ENCODE results near the gene SAPCD2.

The SAPCD2 gene

DNA sequence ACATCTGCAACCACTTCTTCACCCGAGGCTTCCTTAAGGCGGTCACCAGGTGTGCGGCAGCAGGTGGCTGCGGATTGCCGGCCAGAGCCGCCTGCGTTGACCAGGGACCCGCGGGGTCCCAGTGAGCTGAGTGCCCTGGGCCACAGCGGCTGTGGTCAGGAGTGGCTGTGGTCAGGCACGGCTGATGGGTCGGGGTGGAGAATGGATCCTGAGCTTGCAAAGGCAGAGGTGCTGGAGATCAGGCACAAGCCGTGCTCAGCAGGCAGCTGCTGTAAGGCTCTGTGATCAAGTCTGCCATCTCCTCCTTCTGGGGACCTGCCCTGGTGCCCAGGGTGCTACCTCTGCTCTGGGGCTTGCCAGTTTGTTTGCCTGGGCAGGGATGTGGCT lies 9.0 kb upstream of the SAPCD2 start:
- no peak for DNase-seq

DNA sequence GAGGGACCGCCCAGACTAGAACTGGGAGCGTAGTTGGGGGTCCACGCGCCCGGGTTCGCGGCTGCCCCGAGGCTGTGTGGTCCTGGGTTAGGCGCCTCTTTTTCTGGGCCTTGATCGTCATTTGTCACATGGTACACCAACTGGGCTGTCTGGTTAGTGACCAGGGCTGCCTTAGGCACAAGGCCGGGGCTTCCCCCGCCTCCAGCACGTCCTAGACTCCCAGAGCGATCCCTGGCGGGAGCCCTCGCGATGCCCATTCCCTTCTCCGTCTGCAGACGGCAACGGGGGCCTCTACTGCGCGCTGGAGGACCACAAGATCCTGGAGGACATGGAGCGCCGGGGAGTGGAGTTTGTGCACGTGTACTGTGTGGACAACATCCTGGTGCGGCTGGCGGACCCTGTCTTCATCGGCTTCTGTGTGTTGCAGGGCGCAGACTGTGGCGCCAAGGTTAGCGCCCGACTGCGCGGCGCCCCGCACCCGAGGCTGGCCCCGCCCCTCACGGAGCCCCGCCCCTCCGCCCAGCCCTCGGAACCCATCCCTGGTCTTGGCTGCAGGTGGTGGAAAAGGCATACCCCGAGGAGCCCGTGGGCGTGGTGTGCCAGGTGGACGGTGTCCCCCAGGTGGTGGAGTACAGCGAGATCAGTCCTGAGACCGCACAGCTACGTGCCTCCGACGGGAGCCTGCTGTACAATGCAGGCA lies 8.5 kb upstream of the SAPCD2 start:
- DNase-seq = no peak

DNA sequence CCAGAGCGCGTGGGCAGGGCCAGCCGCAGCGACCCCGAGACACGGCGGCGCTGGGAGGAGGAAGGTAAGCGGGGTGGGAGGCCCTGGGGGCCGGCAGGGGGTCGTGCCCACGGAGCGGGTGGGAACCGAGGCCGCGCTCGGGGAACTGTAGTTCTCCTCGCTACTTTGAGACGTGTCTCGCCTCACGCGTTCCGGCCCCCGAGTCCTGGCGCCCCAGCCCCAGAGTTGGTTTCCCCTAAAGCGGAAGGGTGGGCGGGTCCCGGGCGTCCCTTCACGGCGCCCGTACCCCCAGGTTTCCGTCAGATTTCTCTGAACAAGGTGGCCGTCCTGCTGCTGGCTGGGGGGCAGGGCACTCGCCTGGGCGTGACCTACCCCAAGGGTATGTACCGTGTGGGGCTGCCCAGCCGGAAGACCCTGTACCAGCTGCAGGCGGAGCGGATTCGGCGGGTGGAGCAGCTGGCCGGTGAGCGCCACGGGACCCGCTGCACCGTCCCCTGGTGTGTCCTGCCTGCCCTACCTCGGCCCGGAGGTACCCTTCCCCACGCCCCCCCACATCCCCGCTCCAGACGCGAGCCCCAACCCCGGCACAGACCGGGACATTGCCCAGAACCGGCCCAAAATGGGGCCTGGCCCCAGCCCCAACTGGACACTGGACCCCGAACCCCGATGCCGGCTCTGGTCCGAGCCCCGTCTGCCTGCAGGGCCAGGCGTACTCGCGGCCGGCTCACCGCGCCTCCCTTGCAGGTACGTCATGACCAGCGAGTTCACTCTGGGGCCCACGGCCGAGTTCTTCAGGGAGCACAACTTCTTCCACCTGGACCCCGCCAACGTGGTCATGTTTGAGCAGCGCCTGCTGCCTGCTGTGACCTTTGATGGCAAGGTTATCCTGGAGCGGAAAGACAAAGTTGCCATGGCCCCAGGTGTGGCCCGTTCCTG lies 7.7 kb upstream of the SAPCD2 start:
- DNase-seq = no peak

DNA sequence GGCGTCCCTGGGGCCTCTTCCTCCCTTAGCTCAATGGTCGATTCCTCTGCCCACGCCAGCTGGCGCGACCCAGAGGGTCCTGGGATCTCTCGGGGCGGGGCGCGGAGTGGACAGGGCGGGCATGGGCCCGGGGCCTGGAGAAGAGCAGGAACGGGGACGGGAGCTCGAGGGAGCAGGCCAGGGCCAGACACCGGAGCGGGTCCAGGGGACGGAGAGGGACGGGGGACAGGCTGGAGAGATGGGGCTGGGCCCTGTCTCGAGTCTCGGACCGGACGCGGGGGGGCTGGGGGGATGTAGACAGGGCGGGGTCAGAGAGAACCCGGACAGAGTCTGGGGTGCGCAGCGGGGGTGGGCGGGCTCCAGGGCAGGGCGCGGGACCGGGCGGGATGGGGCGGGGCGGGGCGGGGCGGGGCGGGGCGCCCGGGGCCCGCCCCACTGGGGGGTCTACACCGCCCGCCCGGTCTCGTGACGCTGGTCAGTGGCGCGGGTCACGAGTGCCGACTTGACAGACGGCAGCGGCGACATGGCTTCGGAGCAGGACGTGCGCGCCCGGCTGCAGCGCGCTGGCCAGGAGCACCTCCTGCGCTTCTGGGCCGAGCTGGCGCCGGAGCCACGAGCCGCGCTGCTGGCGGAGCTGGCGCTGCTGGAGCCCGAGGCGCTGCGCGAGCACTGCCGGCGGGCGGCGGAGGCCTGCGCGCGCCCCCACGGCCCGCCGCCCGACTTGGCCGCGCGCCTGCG lies 6.8 kb upstream of the SAPCD2 start, which contains the start of gene UAP1L1:
TSS of gene UAP1L1 (plus strand) at position 508 of the 738 bp plus-strand sequence. CDS start at position 524, 16 bp downstream.
- peak; percentile 19 for DNase-seq

DNA sequence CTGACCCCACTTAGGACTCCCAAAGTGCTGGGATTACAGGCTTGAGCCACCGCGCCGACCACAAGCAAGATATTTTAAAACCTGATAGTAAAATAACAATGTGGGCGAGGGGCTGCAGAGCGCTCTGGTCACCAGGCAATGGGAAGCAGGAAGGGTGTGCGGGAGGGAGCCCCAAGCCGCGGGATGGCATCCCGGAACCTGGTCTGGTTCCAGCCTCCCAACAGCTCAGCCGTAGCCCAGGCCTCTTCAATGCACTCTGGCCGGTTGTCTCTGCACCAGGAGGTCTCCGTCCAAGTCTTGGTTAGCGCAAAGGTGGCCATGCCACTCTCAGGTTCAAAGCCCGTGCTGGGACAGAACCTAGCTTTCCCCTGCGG lies 6.3 kb upstream of the SAPCD2 start:
- DNase-seq = no peak

DNA sequence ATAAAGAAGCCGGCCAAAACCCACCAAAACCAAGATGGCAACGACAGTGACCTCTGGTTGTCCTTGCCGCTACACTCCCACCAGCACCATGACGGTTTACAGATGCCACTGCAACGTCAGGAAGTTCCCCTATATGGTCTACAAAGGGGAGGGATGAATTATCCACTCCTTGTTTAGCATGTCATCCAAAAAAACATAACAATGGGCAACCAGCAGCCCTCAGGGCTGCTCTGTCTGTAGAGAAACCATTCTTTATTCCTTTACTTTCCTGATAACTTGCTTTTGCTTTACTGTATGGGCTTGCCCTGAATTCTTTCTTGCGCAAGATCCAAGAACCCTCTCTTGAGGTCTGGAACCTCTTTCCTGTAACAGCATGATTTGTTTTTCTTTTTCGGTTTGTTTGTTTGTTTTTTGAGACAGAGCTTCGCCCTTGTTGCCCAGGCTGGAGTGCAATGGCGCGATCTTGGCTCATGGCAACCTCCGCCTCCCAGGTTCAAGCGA lies 5.0 kb upstream of the SAPCD2 start:
- no peak for DNase-seq

DNA sequence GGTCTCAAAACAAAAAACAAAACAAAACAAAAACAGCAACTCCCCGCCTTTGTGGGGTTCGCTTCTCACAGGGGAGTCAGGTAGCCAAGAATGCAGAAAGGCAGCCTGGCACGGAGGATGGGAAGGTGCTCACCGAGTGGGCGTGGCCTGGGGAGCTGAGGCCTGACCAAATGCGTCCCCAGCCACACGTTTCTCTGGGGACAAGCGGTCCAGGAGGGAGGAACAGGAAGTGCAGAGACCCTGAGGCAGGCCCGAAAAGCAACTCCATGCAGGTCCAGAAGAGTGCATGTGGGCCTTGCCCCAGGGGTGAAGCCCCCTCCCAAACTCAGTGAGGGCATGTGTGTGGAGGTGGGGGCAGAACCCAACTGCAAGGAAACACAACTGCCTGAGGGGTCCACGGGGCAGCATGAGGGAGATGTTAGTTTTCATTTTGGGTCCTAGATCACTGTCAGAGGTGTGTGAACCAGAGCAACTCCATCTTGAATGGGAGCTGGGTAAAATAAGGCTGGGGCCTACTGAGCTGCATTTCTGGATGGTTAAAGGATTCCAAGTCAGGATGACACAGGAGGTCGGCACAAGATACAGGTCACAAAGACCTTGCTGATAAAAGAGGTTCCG lies 4.4 kb upstream of the SAPCD2 start:
- DNase-seq = no peak

DNA sequence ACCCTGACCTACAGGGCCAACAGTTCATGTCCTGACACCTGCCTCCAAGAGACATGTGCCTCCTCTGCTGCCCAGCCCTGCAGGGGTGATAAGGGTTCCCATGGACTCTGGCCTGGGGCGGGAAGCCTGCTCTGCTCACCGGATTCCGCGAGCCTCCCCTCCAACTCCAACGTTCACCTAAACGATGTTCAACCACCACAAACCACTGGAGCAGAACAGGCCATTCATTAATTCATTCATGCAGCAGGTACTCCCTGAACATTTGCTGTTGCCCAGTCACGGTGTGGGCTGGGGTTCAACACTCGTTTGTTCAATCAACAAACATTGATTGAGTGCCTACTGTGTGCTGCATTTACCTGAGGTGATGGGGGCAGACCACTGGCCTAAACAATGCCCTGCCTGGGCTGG lies 3.6 kb upstream of the SAPCD2 start:
- DNase-seq = no peak

DNA sequence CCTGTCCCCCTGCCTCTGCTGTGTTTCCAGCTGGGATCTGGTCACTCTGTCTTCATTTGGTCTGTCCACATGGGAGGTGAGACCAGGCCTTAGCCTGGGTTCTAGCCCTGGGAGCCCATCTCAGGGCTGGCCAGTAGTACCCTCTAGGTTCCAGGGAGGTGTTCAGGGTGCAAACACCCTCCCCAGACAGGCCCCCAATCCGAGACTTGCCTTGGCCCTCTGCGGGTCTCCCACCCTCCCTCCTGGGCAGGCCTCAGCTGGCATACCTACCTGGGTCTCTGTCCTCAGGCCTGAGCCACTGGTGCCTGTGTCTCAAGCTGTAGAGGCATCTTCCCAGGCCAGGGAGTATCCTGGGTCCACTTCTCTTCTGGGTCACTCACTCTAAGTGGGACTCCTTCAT lies 925 bp upstream of the SAPCD2 start:
- DNase-seq = no peak

DNA sequence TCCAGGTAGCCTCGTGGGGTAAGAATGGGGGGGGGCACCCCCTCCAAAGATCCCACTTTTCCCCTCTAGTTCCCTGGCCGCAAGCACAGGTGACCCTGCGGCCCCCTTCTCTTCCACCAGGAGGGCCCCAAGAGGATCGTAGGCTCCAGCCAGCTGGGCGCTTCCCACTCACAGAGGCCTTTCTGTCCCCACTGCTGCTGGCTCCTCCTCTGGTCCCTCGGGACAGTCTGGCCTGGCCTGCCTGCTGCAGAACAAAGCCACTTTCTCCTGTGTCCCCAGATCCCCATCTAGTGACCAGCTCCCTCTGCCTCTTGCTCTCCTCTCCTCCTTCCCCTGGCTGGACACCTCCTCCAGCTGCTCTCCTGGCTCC lies 534 bp upstream of the SAPCD2 start:
- DNase-seq = peak; percentile 78

DNA sequence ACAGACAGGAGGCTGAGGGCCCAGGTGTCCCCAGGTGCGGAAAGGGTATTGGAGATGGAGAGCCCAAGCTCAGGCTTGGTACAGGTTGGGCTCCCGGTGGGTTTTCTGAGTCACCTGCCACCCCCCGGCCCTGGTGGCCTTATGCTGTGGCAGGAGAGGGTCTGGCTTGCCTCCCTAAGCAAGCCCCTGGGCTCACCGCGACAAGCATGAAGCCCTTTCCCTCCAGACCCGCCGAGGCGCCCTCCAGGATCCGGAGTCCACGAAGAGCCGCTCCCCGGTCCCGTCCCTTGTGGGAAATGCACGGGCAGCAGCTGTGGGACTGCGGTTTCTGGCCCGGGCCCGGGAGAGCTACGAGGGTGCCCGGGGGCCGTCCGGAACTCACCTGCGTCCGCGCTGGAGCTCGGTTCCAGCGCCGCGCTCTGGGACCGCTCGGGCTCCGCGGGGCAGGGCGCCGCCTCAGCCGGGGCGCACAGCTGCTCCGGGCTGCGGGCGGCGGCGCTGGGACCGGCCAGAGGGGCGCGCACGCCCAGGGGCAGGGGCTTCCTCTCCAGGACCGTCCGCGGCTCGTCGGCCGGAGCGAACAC lies 757 bp downstream of the SAPCD2 start:
- DNase-seq = no peak

DNA sequence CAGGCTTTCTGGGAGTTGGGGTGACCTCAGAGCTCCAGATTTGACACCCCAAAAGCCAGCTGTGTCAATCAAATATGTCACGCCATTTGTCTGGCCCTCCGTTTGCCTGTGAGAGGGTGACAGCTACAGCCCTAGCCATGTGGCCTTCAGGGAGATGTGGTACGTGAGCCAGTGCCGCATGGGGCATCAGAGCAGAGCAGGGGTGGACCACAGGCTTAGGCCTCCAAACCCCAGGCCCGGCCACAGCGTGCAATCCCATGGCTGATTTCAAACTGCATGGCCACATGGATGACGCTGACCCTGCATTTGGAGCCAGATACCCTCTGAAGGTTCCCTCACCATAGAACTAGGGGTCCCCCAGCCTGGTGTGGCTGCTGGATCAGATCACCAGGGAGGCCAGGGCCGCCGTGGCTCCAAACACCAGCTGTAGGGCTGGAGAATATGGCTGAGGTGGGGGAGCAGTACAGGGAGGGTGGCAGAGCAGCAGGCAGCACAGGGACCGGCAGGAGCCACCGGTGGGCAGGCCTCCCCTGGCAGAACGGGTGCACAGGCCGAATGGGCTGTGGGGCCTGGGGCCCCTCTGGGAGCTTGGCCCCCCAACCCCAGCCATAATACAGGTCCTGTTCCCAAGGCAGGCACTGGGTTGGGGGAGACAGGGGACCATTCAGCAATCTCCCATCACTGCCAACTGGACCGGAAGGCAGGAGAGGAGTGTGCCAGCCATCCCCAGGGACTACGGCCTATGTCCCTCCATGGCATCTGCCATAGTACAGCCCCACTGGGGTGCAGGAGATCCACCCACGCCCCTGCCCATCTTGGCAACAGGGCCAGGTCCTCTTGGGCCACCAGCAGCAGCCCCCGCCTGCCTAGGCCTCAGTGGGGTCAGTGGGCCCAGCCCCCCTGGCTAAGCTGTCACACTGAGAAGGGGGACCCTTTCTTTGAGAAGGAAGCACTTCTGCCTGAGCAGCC lies 1.5 kb downstream of the SAPCD2 start:
- peak; percentile 21 for DNase-seq

DNA sequence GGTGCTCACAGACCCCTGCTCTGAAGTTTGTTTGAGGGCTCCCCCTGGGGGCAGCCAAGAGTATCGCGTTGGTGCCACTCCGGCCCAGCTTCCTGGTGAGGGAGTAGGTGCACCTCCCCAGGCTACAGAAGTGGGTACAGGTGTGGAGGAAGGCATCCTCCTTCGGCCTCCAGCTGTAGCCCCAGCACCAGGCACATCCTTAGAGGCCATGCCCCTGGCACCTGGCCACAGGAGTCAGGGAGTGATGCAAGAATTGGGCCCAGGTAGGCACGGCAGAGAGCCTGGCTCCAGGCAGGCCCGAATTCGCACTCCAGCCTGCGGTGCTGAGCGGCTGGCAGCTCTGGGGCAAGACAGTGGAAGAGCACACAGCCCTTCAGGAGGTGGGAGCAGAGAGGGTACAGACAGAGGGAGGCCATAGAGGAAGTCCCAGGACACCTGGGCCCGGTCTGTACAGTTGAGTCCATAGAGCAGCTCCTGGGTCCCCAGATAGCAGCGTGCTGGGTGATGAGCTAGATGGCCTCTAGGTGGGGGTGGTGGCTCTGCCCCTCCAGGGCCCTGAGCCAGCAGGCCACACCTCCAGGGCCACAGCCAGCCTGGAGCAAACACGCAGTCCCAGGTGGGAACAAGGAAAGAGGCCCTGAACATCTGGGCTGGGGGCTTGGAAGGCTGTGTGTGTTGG lies 2.4 kb downstream of the SAPCD2 start:
- DNase-seq = peak; percentile 88

DNA sequence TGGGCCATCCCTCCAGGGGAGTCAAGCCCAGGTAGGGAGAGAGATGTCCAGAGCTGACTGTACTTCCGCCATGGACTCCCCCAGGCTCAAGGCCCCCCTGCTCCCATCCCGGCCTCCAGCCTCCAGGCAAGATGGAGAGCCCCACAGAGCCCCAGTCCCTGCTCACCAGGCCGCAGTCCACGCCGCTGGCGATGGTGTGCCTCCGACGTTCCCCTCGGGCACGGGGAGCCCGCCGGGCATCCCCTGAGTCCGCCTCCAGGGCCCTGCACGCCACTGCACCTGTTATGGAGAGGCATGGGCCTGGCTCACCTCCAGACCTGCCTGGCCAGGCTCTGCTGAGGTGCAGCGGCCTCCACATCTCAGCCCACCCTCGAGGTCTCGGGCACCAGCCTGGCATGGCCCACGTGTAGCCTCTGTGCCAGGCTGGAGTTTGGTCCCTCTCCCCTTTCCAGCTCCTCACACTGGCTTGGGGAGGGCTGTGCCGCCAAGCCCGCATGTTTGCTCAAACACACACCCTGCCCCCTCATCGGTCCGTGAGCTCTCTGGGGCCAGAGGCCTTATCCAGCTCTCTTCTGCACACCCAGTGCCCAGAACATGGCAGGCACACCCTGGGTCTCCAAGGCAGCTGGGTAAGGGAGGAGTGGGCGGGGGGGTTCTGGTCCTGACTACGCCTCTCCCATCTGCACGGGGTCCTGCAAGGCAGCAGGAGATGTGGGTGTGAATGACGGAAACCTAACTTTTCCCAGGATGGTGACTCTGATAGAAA lies 4.1 kb downstream of the SAPCD2 start:
- no peak for DNase-seq

DNA sequence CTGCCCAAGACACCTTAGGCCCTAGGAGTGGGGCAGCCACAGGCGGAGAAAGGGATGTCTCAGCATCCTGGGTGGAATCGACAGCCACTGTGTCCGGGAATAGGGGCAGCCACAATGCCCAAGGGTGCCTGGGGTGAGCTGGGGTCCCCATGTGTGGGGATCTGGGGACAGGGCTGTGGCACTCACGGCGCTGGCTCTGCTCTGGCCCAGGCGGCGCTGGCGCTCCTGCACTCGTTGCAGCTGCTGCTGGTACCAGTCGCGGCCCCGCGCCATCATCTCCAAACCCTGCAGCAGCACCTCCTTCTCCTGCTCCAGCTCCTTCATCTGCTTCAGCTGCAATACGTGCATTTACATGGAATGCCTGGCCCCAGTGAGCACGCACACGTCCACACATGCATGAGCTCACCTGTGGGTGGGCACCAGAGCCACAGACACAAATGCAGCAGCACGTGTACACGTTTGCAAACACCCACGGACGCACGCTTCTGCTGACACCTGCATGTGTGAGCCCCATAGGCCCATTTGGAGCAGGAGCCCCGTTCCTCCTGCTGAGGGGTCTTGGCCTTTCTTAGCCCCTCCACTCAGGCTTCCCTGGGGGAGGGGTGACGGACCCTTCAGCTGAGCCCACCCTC lies 4.9 kb downstream of the SAPCD2 start:
- no peak for DNase-seq

DNA sequence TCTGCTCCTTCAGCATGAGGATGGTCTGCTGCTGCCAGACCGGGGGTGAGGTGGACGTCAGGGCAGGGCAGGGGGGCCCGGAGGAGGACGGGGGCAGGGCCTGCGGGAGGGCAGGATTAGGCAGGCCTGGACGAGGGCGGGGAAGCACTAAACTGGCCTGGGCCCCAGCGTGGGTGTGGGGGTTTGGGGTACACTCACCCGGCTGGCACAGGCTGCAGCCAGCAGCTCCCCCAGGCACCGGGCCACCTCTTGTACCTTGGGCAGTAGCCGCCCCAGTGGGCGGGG lies 5.5 kb downstream of the SAPCD2 start:
- no peak for DNase-seq

DNA sequence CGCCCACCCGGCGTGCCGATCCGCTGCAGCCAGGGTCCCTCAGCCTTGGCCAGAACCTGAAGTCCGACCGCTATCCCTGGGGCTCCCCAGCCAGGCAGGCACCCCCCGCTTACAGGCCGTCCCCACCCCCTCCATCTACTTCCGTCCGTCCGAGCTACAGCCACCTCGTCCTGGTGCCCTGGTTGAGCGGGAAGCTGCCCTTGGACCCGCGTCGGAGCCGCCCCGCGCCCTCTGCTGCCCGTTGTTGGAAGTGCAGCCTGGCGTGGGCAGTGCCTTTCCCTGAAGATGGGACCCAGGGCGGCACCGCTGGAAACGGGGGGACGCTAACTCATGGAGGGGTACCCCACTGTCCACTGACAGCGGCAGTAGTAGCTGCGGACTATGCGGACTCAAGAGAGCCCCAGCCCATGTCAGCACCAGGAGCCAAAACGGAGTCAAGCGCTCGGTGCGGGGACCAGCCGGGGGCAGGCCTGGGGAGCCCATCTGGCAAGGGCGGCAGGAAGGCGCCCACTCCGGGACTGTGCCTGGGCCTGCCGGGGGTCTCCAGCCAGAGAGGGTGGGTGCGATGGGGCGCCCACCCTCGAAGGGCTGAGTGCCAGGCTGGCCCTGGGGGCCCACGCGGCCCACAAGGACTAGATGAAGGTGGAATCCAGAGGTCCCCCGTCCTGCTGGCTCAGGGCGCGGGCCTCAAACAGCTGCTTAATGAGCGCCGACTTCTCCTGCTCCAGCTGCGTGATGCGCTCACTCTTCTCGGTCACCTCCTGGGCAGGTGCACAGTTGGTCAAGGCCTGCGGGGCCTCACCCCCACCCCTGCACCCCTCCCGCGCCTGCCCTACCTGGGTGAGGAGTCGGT lies 6.1 kb downstream of the SAPCD2 start:
- peak; percentile 31 for DNase-seq

DNA sequence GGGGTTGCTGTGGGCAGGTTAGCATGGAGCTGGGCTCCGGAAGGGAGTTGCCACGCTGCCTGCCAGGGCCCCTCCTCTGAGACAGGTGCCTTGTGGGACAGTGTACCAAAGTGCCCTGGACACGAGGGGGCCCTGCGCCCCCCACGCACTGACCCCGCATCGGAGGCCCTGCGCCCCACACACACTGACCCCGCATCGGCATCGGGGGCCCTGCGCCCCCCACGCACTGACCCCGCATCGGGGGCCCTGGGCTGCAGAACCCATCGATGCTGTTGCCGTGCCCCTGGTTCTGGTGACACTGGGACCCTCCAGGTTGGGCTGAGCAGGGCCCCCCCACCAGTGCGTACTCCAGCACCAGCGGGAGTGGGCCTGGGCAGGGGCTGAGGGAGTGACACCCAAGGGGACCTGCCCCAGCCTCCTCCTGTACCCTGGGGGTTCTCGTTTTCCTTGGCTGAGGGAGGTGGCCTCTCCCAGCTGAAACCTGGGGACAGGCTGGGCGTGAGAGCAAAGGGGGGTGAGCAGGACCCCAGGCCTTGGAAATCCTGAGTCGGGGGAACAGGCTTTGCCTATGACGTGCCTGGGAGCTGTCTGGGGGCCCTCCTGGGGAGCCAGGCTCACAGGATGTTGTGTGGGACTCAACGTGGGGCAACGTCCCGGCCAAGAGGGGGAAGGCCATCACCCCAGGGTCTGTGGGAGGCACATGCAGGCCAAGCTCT lies 6.9 kb downstream of the SAPCD2 start:
- no peak for DNase-seq

All from NCI-H2171 treated with DMSO at 0.1 percent for 48 hours (cell line).